WI38 (cell line): ENCODE measurements around the gene LRRN4CL.

ENCODE experiments used
- H3K4me3 ChIP-seq: 2 replicates; pipeline ENCODE4 v1.5.1; 2011; ENCODE audit warnings: low read depth, mild to moderate bottlenecking, control low read depth, low read length
- TF ChIP-seq, protein P1 (sequence below): IDR thresholded peaks from 2 replicates; pipeline ENCODE4 v1.5.1; 2012; ENCODE audit warnings: low read depth, mild to moderate bottlenecking, control low read depth, low read length

The LRRN4CL gene

DNA sequence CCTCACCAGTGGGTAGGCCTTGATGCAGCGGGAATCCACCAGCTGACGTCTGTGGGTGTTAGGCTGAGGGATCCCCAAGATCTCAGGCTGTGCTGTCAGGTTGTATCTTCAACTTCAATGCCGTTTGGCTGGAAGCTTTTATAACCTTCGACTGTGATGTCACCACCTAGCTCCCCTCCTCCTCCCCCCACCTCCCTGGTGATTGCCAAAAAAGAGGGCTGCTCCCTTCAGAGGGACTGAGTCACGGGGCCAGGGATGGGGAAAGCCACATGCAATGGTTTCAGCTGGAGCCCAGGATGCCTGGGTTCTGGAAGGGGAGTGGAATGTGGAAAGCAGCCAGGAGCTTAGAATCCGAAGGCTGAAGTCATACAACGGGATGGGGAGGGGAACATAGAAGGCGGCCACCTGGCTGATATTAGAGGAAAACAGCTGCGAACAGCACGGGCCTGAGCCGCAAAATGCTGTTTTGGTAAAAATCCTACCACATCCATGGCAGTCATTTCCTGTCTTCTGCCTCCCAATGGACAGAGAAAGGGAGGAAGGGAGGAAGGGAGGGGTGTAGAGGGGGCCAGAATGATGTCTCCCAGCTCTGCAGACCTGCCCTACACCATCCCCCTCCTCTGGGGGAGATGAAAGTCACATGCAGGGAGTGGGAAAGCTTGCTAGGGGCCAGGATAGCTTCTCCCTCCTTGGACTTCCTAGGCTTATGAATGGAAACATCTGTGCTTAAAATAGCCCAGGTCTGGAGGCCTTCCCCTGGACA, at the start of gene LRRN4CL:
TSS of gene LRRN4CL (minus strand) at position 110 of the 763 bp plus-strand sequence. CDS start 1,022 bp downstream, outside the sequence.
- peak within 1 kb of the TSS; percentile 41 for H3K4me3 ChIP-seq
- TF ChIP-seq, protein P1, sequence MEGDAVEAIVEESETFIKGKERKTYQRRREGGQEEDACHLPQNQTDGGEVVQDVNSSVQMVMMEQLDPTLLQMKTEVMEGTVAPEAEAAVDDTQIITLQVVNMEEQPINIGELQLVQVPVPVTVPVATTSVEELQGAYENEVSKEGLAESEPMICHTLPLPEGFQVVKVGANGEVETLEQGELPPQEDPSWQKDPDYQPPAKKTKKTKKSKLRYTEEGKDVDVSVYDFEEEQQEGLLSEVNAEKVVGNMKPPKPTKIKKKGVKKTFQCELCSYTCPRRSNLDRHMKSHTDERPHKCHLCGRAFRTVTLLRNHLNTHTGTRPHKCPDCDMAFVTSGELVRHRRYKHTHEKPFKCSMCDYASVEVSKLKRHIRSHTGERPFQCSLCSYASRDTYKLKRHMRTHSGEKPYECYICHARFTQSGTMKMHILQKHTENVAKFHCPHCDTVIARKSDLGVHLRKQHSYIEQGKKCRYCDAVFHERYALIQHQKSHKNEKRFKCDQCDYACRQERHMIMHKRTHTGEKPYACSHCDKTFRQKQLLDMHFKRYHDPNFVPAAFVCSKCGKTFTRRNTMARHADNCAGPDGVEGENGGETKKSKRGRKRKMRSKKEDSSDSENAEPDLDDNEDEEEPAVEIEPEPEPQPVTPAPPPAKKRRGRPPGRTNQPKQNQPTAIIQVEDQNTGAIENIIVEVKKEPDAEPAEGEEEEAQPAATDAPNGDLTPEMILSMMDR, result no peak

DNA sequence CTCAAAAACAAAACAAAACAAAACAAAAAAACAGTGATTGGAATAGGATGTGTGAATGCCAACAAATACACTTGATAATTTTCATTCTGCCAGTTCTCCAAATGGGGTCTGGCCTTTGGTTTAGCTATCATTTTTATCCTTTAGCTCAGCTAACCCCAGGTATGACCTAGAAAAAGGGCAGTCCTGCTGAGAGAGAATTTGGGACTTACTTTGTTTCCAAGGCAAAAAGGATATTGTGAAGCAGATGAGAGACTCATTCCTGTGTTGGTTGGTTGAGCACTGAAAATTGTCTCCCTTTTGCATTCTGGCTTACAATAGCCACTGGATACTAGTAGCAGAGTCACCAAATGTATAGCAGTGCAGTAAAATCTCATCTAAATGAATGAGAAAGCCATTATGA, 47.9 kb upstream of the LRRN4CL start:
- H3K4me3 ChIP-seq, result no peak overlapping the region
- TF ChIP-seq, protein P1, result no peak

DNA sequence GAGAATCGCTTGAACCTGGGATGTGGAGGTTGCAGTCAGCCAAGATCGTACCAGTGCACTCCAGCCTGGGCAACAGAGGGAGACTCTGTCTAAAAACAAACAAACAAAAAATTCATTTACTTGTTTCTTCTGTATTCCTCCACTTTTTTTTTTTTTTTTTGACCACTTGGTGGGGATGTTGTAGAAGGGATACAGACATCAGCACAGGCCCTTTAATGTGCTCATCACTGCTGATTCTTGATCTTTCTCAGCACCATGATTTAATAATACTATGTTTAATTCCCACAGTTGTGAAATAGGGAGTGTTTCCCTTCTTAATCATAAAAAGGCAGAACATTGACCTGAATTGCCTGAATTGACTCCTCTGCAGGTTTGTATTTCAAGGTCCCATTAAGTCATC, 43.5 kb upstream of the LRRN4CL start:
- TF ChIP-seq, protein P1, result no peak
- no peak overlapping the region for H3K4me3 ChIP-seq

DNA sequence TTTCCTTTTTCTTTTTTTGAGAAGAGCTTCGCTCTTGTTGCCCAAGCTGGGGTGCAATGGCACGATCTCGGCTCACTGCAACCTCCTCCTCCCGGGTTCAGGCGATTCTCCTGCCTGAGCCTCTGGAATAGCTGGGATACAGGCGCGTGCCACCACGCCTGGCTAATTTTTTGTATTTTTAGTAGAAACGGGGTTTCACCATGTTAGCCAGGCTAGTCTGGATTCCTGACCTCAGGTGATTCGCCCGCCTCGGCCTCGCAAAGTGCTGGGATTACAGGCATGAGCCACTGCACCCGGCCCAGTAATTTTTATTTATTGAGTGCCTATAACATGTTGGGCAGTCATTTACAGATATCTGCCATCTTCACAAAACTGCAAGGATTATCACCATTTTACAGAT, 40.7 kb upstream of the LRRN4CL start:
- H3K4me3 ChIP-seq, result peak overlapping the region; percentile 83

DNA sequence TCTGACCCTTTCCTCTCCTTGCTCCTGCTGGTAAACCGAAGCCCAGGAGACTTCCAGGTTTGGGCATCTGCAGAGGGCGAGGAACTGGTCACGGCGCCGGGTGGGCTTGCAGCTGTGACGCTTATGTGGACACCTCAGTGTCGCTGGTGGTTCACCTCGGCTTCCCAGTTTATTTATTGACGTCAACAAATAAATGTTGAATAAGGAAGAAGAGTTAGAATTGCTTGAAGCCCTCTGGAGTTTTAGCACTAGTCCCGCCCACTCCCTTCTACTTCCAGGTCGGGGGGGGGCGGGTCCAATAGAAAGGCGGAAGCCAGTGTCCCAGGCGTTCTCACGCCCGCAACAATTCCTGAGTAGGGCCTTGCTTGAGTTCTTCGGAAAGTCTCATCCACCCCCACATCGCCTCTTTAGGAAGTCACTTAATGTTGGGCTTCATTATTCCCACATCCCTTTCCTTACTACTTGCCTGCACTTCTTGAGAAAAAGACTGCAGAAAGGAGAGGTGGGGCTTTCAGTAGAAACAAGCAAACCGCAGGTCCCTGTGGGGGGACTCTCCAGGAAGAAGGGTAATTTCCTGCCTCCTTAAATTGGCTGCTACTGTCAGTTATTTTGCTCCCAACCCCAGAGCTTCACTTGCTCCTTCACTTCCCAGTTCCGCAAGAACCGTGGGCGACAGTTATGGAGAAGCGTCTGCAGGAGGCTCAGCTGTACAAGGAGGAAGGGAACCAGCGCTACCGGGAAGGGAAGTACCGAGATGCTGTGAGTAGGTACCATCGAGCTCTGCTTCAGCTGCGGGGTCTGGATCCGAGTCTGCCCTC, 39.0 kb upstream of the LRRN4CL start, which contains the start of gene TTC9C:
TSS of gene TTC9C (plus strand) at position 316 of the 818 bp plus-strand sequence. CDS start at position 679, 363 bp downstream.
- TF ChIP-seq, protein P1, result no peak
- H3K4me3 ChIP-seq, result peak within 1 kb of the TSS; percentile 83

DNA sequence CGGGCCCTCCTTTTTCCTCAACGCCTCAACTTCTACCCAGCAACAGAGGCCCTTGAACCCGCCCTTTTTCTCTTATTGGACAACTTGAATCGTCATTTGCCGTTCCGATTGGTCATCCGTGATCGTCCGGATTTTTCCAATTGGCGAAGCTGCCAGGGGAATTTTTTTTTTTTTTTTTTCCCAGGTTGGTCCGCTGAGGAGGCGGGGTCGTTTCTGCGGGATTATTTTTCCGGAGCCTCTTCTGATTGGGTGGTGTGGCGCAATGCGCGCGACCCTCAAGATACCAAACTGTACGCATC, 38.5 kb upstream of the LRRN4CL start:
- TF ChIP-seq, protein P1, result no peak
- peak overlapping the region; percentile 83 for H3K4me3 ChIP-seq

DNA sequence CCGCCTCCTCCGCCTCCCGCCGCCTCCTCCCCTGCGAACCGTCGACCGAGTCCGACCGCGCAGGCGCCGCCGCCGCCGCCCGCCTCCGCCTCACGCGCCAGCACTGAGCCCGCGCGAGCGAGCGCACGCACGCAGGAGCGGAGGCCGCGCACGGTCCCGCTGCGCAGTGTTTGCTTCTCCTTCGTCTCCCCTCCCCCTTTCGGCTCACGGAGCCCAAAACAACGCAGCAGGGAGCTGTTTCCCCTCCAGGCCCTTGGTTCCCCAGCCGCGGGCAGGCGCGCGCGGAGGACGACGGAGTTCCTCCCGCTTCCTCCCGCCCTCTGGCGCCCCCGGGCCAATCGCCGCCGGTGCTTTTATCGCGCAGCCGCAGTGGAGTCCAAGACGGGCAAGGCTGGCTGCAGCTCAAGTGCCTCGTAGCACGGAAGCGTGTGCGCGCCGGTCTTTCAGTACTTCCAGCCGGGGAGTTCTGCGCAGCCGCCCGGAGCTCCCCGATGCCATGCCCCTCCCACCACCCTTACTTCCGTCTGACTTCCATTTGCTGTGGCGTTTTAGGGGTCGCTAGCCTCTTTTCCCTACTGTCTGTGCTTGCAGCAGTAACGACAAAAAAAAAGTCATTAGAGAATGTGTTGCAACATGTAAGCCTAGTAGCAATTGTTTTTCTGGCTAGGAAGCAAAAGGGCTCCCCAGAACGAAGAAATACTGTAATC, 38.0 kb upstream of the LRRN4CL start, which contains the start of gene HNRNPUL2:
TSS of gene HNRNPUL2 (minus strand) at position 293 of the 707 bp plus-strand sequence. CDS start 301 bp downstream, outside the sequence.
- H3K4me3 ChIP-seq, result peak within 1 kb of the TSS; percentile 83
- TF ChIP-seq, protein P1, result no peak
